NCI-H2029 (cell line): ENCODE measurements around the gene ARFGEF3.
A peak's percentile ranks its signal among the peaks of the same experiment; 100 is the strongest.

Experiments
- DNase-seq: peaks from one replicate; lab custom pipeline; 2025; lab: John Stamatoyannopoulos, UW

The ARFGEF3 gene

GRCh38 chr6:138241381-138241780 lies 79.6 kb downstream of the ARFGEF3 start:
- no peak for DNase-seq

- DNase-seq: no peak
Observed at GRCh38 chr6:138241934-138242333, 80.2 kb downstream of the ARFGEF3 start.

DNA sequence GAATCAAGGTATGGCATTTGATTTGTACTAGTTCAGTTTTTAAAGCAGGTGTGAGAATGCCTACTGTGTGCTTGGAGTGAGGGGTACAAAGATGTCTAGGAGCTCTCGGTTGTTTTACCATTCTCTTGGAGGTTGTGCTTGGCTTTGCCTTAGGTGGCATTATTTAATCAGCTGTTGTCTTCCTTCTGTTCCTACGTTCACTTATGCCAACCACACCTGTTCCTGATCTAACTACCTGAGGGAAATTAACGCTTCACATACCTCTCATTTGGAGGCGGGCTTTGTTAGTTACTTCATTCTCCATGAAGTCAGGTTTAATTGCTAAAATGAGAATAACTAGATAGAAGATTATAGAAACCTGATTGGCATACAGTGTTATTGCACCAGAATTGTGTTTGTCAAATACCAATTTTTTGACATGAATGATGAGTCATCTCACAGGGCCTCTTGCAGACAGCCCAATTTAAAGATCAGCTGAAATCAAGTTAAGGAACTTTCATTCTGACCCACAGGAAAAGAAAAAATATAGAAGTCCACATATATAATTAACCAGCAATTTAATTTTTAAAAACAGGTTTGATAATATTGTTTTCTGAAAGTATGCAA lies 81.4 kb downstream of the ARFGEF3 start:
- no peak for DNase-seq

DNA sequence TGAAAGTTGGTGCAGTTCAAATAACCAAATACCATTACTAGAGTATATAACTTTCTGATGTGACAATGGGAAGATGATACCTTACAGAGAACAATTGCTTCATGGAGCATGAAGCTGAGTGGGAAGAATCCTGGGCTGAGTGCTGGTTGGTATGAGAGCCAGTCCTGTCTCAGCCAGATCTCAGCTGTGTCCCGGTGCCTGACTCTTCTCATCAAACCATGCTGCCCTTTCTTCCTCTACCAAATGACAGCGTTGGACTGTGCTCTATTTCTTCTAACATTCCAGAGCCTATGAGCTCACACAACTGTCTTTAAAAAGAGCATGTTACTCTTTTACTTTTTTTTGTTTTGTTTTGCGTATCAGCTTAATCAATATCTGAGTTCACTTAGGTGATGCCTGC lies 84.0 kb downstream of the ARFGEF3 start:
- DNase-seq: no peak

DNA sequence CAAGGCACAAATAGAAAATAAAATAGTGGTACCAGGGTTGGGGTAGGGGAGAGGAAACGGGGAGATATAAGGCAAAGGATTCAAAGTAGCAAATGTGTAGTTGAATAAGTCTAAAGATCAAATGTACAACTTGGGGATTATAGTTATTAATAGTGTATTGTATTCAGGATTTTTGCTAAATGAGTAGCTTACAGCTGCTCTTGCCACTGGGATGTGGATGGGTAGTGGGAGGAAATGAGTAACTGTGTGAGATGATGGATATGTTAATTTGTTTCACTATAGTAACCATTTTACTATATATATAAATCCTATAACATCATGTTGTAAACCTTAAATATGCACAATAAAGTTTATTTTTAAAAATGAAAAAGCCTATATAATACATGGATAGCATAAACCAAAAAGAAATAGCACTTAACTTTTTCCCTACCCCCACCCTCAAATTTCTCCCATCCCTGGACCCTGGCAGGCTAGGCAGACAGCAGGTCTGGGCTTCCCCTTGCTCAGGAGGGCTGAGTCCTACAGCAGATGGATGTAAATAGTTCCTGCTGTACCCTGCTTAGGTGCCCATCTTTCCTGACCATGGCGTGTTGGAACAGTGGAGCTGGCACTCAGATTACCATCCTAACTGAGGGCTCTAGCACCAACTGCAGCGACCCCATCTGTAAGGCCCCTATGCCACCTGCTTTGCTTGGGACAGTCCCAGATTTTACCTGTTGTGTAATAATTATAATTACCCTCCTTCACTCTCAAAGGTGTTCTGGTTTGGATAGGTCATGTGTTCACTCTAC lies 85.1 kb downstream of the ARFGEF3 start:
- DNase-seq: no peak

GRCh38 chr6:138248011-138248410 lies 86.3 kb downstream of the ARFGEF3 start:
- DNase-seq: no peak

- DNase-seq: no peak
Observed at GRCh38 chr6:138248878-138249277, 87.1 kb downstream of the ARFGEF3 start.

DNA sequence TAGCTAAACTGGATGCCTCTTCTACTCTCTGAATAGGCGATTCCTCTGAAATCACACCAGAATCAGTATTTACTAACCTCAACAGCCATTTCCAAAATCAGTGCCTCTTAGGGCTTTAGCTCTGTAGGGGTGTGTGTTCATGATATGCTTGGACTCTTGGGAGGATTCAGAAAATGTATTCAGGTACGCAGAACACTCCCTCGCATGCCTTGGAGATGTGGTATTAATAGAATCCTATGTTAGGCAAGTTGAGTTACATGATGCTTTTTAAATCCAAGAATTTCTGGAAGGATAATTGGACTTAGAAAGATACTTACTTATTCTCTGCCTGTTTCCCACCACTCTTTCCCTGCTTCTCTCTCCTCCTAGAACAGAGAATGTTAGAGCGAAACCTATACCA lies 88.3 kb downstream of the ARFGEF3 start:
- DNase-seq: no peak

- DNase-seq: peak; percentile 46
Observed at GRCh38 chr6:138250513-138251247, 88.9 kb downstream of the ARFGEF3 start.

DNA sequence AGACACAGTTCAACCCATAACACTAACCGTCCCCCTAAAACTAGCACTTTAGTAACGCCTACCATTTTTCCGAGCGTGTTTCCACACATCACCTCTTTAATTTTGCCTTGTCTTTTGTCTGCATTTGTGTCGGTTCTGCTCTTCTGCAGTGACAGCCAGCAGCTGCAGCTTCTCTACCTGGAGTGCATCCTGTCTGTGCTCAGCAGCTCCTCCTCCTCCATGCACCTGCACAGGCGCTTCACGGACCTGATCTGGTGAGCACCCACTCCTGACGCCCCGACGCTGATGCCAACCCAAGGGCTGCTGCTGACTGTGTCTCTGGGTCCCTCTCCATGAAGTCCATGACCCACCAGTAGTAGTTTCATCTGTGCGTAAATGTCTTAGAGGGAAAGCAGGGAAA lies 92.0 kb downstream of the ARFGEF3 start:
- no peak for DNase-seq

DNA sequence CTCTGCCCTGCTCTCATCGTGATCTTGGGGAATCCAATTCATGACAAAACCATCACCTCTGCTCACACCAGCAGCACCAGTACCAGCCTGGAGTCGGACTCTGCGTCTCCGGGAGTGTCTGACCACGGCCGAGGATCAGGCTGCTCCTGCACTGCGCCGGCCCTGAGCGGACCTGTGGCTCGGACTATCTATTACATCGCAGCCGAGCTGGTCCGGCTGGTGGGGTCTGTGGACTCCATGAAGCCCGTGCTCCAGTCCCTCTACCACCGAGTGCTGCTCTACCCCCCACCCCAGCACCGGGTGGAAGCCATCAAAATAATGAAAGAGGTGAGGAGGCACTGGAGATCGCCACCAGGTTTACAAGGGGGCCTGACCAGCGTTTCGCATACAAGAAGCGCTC lies 93.7 kb downstream of the ARFGEF3 start:
- DNase-seq: no peak

DNA sequence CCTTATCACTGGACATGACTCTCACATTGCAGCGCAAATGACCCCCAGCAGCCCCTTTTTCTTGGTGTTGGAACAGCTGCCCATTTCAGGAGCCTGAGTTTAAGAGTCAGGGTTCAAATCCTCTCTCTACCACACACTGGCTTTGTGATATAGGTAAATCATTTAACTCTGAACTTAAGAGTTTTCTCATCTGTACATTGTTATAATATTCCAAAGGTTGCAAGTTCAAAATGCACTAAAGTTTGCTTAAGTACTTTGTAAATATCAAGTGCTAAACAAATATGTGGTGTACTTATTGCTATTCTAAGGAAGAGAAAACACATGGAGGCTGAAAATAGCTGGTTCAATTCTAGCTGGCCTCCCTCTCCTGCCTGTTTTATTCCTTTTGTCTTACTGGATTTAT lies 95.9 kb downstream of the ARFGEF3 start:
- no peak for DNase-seq

GRCh38 chr6:138258197-138258596 lies 96.5 kb downstream of the ARFGEF3 start:
- no peak for DNase-seq

DNA sequence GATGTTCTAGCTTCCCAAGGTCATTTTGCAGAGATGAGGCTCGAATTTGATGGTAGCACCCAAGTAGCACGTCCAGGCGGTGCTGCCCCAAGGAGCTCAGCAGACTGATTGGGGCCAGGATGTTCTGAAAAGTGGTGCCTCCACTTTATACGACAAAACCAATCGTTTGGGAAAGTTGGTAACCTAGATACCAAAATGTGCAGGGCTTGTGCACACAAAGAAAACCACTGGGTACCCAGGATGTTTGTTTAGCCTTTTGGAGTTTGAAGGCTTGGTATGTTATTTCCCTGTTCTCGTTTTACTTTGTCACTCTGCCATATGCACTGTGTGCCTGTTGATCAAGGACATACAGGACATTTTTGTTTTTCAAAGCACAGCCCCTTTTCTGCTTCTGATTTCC lies 97.3 kb downstream of the ARFGEF3 start:
- peak; percentile 31 for DNase-seq

GRCh38 chr6:138261116-138261780 lies 99.5 kb downstream of the ARFGEF3 start:
- no peak for DNase-seq

- no peak for DNase-seq
Observed at GRCh38 chr6:138263963-138264362, 102.2 kb downstream of the ARFGEF3 start.

- DNase-seq: no peak
Observed at GRCh38 chr6:138264372-138264880, 102.7 kb downstream of the ARFGEF3 start.

DNA sequence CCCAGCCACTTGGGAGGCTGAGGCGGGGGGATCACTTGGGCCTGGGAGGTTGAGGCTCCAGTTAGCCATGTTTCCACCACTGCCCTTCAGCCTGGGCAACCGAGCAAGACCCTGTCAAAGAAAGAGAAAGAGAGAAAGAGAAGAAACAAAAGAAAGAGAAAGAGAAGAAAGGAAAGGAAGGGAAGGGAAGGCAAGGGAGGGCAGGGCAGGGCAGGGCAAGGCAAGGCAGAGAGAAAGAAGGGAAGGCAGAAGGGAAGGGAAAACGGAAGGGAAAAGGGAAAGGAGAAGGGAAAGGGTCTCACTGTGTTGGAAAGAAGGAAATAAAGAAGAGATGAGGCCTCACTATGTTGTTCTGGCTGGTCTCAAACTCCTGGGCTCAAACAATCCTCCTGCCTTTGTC lies 104.4 kb downstream of the ARFGEF3 start:
- DNase-seq: no peak

DNA sequence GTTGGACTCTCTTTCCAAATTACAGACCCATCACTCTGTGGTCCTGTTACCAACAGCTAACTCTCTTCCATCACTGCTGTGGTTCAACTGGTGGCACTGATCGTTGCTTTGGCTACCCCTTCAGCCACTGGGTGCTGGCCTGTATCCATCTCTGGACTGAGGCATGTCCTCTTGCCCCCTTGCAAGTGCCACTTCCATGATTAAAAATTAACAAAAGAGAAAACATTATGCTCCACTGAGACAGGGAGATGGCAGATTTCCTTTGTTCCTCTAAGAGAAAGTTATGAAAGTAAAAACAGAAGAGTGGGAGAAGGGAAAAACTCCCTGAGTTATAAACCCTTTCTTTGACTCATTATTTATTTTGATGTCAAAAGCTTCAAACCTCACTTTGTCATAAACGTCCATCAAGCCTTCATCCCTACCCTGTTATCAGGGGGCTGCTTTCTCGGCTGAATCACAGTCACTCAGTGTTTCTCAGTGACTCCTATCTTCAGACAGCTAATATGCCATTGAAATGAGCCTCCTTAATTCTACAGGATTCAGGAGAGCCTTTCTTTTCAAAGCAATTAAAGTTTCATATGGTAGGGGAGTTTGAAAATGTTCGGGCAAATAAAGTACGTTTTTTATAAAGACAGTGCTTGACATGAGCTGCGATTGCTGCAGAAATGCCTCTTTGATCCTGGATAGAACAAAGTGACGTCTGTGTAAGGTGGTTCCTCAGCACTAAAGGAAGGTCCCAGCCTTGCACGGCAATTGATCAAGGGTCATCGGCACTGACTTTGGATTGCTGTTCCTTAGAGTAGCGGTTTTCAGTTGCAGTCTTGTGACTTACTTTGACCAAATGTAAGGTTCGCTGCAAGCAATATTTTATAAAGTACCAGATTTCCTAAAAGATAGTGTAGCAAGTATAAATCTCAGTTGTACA lies 106.5 kb downstream of the ARFGEF3 start:
- DNase-seq: no peak

DNA sequence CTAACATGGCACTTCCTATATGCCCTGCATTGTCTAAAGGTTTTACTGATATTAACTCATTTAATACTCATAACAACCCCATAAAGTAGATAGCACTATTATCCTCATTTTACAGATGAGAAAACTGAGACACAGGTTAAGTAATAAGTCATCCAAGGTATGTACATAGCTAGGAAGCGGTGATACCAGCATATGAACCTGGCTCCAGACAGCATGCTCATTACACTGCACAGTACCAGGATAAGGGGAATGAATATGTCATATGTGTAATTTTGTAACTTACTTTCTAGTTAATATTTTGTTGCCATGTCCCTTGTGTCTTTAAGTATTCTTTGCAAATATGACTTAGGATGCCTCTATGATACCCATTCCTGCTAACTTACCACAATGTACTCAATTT lies 109.7 kb downstream of the ARFGEF3 start:
- no peak for DNase-seq
